Ureter (tissue), 1 donor: ENCODE measurements around the gene UBAC2. TPM values are rescaled to one million over a fixed set of nuclear protein-coding genes. Genes with fewer than 3 reads are reported as not detected.

Source experiments
- DNase-seq: peaks from one replicate; pipeline ENCODE4 v3.0.0-alpha.2; 2020; ENCODE audit warnings: low spot score
- total RNA-seq: library from RNA; stranded (reverse); gene quantifications from one replicate; pipeline ENCODE4 v1.2.4, GENCODE V29; 2023
- donor health status: DM: yes; HTN: yes; CAD: no.

UBAC2 gene
- total RNA-seq, 1 donor from 2014 or later: 55.9 TPM

- no peak for DNase-seq
These were observed 156.5 kb downstream of the UBAC2 start for GRCh38 chr13:99357131-99357596.

- no peak for DNase-seq
These were observed 157.3 kb downstream of the UBAC2 start for GRCh38 chr13:99357941-99358340.

DNA sequence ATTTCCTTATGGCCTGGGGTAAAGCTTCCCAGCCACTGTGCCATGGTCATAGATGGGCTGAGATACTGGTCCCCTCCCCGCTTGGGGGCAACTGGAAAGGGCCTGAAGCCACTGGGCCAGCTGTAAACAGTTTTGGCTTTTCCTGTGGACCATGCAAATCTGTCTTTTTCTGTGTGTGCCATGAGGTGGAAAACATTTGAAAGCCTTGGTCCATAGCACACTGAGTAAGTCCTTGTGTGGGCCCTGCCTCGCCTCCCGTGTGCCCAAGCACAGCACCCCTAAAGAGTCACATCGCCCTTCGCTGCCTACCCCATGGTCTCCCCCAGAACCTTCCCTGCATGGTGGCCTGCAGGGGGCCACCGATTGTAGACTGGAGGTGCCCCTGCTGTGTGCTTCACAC lies 158.9 kb downstream of the UBAC2 start:
- DNase-seq: no peak

GRCh38 chr13:99360696-99361095 lies 160.0 kb downstream of the UBAC2 start:
- no peak for DNase-seq

- DNase-seq: no peak
These were observed 160.5 kb downstream of the UBAC2 start for GRCh38 chr13:99361197-99361596.

- no peak for DNase-seq
These were observed 161.7 kb downstream of the UBAC2 start for GRCh38 chr13:99362362-99362761.

- DNase-seq: no peak
These were observed 162.7 kb downstream of the UBAC2 start for GRCh38 chr13:99363391-99363790.

DNA sequence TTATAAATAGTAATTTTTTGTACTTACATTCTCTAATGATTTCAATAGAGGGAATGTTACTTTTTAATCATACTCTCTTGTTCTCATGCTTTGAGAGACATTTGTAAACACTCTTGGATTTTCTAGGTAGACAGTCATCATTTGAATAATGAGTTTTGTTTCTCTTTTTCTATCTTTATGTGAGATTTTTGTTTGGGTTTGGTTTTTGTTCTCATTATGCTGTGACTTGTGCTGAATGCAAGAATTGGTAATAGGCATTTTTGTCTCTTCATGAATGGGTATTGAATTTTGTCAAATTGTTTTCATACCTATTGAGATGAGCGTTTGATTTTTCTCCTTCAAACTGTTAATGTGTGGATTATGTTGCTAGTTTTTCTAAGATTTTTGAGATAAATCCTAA lies 163.3 kb downstream of the UBAC2 start:
- DNase-seq: no peak

DNA sequence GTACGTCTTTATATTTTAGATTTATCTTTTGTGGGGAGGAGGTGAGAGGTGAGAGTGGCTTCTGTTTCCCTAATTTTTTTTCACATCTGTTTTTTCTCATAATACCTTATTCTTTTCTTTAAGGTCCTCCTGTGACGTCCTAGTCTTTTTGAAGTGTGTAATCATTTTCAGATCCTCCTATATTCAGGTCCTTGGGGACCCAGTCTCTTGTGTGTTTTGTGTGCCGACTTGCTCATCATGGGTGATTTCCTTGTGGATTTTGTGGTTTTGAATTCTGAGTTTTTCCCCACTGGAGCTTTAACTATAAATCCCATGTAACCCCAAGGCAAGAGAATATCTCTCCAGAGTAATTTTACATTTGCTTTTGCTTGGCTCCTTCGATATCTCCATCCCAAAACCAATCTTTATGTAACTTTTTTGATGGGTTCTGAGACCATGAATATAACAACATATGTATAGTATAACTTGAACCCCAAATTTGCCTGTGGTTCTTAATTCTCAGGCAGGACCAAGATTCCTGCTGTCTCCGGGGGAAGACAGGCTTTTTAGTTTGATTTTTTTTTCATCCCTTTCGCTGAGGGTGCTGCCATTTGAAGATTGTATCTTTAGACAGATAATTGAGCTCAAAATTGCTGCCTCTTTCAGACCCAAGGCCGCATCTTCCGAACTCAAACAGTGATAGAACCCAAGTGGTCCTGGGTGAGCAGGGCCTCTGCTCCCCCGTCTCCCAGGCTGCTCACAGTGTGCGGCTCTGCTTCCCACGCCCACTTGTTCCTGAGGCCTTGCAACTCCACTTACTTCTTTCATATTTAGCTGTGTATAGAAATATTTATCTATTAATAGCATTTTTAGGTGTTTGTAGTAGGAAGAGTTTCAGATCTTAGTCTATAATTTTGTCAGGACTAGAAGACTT lies 165.7 kb downstream of the UBAC2 start:
- DNase-seq: no peak

DNA sequence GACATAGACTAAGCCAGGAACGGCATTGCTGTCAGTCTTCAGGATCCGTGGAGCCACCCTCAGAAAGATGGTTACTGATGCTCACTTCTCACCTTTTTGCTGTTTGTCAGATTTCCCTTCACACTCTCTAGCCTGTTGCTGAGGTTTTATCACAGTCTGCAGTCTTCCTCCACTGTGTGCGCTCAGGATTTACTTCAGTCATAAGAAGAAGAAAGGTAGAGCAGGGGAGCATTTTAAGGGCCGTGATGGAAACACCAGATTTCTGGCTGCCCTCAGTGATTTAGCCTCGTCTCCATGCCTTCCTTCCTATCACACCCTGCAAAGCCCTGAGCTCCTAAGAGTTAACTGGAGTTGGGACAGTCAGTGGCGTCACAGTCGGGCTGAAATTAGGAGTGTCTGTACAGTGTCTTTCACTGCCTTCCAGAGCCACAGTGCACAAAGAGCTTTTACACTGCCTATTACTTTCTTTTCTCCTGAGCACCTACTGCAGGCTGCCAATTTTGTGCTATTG lies 166.5 kb downstream of the UBAC2 start:
- DNase-seq: no peak

GRCh38 chr13:99367663-99368448 lies 167.2 kb downstream of the UBAC2 start:
- DNase-seq: no peak

GRCh38 chr13:99370481-99371275 lies 170.0 kb downstream of the UBAC2 start:
- peak; percentile 27 for DNase-seq

DNA sequence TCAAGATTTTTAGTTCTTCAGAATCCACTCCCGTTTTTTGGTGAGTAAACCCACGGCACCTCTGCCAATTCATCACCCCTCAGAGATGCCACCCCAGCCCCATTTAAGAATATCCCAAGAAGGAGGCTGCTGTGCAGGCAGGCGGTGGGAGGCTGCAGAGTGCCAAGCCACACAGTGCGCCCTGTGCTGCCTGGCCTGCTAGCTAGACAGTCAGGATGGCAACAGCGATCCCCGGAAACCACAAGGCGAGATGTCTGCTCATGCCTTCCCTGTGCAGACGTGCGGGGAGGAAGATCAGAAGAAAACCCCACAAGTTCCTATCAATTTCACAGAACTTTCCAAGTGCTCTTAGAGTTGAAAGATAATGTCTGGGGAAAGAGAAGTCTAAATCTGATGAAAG lies 171.3 kb downstream of the UBAC2 start:
- DNase-seq: no peak

DNA sequence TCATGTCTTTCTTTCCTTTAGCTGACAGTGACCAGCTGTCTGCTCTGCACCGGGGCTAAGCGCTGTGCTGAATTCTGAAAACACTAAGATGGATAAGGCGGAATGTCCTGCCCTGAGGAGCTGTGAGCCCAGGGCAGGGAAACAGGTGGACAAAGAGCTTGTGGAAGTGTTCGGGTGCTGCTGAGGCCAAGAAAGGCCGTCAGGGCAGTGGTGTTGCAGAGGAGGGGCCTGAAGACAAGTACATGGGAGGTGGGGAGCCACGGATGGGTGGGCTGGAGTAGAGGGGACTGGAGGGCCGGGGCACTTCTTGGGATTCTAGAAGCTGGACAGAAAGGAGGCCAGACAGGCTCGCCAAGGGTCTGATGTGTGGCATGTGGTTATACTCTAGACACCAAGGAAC lies 172.8 kb downstream of the UBAC2 start:
- DNase-seq: no peak

- no peak for DNase-seq
These were observed 173.7 kb downstream of the UBAC2 start for GRCh38 chr13:99374169-99374991.

DNA sequence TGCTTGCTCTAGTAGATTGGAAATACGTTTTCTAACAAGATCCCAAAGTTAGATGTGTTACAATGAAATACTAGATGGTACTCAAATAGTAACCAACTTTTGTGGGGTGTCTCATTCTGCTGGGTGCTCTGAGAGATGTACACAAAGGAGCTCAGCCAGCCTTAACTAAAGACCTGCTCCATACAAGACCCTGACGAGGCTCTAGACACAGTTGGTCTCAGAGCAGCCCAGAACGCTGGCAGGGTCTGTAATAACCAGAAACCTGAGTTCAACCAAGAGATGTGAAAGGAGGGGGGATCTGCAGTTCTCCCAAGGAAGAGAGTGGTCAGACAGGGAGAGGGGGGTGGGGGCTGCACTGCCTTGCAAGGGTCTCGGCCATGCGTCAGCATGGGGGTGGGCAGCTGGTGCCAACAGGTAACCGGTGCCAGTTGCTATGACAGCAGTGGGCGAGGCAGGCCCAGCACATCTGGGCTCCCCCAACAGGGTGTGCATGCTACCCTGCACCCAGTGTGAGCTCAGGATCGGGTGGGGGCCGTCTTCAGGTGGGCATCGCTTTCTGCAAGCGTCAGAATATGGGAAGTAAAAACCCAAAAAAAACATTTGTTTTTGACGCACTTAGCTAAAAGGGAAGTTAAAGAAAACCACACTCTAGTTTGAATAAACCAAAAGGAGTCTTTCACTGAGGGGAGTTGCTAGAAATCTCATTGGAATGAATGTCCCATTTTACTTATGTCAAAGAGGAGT lies 174.5 kb downstream of the UBAC2 start:
- DNase-seq: no peak

- DNase-seq: no peak
These were observed 175.1 kb downstream of the UBAC2 start for GRCh38 chr13:99375738-99376080.

DNA sequence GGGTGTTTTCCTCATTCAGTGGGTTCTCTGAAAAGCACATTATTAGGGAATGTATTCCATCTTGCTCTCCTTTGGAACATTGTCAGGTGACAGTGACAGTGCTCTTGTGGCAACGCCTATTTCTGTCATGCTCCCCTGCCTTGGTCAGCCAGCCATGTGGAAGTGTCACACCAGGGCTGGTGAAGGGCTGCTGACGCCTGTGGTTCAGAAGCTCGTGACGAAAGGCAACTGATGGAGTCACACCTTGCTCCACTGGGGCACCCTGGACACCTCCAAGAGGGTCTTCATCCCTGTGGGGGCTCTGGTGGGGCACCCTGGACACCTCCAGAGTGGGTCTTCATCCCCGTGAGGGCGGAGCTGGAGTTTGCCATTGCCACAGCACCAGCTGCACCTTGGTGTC lies 175.5 kb downstream of the UBAC2 start:
- no peak for DNase-seq

DNA sequence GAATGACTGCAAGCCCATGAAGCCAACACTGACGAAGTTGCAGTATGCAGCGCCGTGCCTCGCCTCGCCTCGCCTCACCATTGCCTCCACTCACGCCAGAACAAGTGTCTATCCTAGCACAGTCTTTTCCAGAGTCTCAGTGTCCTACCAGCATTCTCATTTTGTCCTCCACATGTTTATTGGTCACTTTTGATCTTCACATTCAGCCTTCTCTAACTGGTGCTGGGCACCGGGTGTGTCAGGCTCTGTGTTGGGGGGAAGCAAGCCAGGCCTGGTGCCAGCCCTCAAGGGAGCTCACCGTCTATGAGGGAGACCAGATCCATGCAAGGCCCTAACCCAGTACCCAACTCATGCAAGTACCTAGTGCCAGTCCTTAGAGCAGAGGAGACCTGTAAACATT lies 176.3 kb downstream of the UBAC2 start:
- DNase-seq: no peak

- DNase-seq: no peak
These were observed 177.0 kb downstream of the UBAC2 start for GRCh38 chr13:99377641-99378040.
